ENCODE results near the gene ZNF816.
"Not testable (repeated sequence)": the region's sequence is repeated elsewhere in the genome, so short reads cannot be mapped to it uniquely, and the experiment has no call there.

Gene ZNF816
- long read RNA-seq, donor 1, partial matches to known transcripts: 0 of 4 reads
- long read RNA-seq, donor 1, other reads (novel, unspliced or antisense): 0 of 4 reads
- long read RNA-seq, donor 2, partial matches to known transcripts: 0 of 3 reads
- long read RNA-seq, donor 2, other reads (novel, unspliced or antisense): 0 of 3 reads
- long read RNA-seq, donor 3, partial matches to known transcripts: 0 of 2 reads
- long read RNA-seq, donor 3, other reads (novel, unspliced or antisense): 0 of 2 reads
- long read RNA-seq, donor 4, partial matches to known transcripts: 0 of 4 reads
- long read RNA-seq, donor 4, other reads (novel, unspliced or antisense): 0 of 4 reads
- long read RNA-seq, donor 5, partial matches to known transcripts: 0 of 1 reads
- long read RNA-seq, donor 5, other reads (novel, unspliced or antisense): 0 of 1 reads
- long read RNA-seq, donor 6, partial matches to known transcripts: 0 of 1 reads
- long read RNA-seq, donor 6, other reads (novel, unspliced or antisense): 0 of 1 reads
- long read RNA-seq, donor 7, partial matches to known transcripts: 0 of 4 reads
- long read RNA-seq, donor 7, other reads (novel, unspliced or antisense): 0 of 4 reads
- long read RNA-seq, donor 8, partial matches to known transcripts: 0 of 1 reads
- long read RNA-seq, donor 8, other reads (novel, unspliced or antisense): 0 of 1 reads

DNA sequence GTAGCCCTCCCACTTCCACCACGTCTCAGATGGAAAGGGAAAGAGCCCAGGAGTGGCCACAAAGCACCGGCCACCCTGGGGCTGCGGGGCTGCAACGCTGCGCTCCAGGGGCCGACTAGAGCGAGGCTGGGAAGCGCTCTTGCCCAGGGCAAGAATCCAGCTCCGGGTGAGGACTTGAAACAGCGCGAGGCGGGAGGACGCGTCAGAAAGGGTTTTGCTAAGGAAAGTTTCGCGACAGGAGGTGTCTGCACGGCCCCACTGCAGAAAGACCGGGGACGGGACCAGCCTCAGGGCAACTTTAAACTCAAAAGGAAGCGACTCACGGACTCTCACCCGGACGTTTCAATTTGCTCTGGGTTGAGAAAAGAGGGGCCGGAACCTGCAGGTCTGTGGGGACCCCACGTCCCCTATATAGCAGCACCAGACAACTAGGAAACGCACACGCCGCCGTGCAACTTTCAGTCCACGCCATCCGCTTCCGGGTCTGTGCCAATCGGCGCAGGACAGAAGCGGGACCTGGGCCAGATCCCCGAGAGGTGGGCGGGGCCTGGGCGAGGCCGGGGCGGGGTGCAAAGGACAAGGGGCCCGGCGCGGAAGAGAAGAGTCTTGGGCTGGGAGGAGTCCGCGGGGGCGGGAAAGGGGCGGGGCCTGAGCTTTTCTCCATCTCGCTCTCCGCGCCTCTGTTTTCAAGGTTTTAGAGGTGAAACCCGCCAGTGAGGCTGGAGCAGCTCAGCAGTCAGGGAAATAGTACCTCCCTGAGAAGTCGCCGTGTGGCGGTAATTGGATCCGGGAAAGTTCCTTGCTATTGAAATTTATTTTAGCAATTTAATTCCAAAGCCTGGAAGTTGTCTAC lies at the start of gene ZNF816:
TSS of gene ZNF816 (minus strand) at position 488 of the 853 bp plus-strand sequence. CDS start 6,792 bp downstream, outside the sequence.
- peak; percentile 87 for DNase-seq

DNA sequence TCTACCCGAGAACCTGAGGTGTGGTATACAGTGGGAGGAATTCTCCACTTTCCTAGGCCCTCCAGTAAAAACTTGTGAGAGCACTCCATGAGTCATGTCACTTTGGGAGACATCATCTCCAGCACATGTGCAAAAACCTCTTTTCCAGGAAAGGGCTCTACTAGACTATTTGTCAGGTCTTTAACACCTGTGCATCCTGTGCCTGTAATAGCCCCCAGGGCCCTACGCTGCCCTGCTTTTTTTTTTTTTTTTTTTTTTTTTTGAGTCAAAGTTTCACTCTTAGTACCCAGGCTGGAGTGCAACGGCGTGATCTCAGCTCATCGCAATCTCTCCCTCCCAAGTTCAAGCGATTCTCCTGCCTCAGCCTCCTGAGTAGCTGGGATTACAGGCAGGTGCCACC lies 49.3 kb upstream of the ZNF816 start:
- no peak for DNase-seq

DNA sequence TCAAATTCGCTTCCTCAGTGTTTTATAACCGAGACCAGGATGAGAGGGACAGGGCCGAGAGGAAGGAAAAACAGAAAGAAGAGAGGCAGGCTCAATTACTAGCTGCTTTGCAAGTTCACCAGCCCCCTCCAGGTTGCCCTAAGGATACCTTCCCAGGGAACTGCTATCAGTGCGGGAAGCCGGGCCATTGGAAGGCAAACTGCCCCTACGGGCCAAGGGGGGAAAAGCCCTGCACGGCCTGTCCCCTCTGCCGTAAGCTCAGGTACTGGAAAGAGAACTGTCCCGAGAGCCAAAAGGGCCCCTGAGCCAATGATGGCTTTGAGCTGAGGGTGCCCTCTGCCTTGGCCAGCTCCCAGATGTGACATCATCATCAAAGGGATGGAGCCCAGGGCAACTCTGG lies 47.8 kb upstream of the ZNF816 start:
- DNase-seq: no peak

DNA sequence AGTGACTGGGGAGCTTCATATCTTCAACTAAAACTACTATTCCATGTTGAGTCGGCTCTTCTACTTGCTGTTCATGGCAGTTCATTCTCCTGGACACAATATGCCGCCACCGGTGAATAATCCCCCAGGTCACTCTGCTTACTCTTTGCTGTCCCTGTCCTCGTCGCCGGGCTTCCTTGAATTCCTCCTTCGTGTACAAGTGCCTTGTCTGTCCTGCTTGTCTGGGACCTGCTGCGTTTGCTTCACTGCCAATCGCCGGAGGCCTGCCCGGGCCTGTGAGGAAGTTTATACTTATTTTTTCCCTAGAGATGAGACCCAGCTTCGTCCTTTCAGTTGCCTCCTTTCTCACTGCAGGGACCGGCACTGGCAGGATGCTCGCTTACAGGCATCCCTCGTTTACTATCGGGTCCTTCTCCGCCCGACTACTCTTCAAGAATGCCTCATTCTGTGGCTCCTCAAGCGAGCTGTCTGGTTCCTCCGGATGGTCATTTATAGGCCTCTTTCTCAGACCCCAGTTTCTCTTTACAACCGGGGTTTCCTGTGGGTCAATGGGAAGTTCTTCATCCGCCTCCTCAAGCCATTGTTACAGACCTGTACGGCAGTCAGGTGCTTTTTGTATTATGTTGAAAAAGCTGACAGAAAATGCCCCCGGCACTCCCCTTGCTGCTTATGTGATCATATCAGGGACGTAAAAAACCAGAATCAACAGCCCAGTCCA lies 45.5 kb upstream of the ZNF816 start:
- no peak for DNase-seq

DNA sequence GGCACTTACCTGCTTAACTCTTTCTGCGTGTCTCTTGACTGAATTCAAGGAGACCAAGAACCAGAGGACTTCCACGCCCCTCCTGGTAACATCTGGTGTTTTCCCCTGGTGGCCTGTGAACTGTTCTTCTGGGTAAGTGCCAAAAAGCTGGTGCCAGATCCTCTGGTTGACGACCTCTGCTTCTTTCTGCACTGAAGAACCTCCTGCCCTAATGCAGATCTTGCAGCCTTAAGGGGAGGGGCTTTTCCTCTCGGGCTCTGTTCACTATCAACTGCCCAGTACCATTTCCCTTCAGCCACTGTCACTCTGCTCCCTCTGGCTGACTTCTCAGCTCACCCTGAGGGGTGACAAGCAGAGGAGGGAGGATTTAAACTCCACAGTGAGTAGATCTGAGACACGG lies 44.9 kb upstream of the ZNF816 start:
- no peak for DNase-seq

DNA sequence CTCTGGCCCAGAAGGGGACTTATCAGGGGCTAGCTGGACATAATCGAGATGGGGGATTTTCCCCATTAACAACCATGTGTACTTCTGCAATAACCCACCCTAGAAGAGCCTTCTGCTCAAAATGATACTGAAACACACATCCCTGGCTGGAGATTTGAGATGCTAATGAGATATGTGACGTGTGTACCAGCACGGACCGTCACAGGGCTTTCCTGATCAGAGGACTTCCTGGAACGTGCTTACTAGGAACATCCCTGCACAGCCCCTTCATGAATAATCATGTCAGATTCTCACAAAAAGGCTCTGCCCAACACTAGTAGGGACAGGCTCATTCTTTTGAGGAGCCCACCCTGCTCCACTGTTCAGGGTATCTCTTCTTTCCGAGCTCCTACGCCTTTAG lies 44.5 kb upstream of the ZNF816 start:
- DNase-seq: no peak

DNA sequence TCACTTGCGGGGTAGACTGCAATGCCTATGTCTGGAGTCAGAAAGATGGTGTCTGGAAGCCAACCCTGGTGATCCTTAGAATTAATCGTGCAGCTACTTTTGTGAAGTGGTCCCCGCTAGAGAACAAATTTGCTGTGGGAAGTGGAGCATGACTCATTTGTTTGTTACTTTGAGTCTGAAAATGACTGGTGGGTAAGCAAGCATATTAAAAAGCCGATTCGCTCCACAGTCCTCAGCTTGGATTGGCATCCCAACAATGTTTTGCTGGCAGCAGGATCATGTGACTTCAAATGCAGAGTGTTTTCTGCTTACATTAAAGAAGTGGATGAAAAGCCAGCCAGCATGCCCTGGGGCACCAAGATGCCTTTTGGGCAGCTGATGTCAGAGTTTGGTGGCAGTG lies 41.6 kb upstream of the ZNF816 start:
- peak; percentile 11 for DNase-seq

DNA sequence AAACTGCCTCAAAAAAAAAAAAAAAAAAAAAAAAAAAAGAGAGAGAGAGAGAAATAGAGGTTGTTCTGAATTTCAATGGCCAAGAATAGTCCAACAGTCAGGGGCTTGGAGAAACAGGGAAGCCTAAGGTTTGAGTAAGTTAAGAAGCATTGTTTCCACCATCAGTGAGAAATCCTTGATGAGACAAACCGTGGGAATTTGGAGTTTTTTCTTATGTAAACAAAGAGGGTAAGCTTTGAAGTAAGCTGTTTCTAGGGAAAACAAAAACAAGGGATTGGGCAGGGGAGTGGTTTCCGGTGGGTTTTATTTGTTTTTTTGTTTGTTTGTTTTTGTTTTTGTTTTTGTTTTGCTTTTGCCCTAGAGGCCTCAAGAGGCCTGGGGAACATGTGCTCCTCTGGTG lies 39.8 kb upstream of the ZNF816 start:
- no peak for DNase-seq

DNA sequence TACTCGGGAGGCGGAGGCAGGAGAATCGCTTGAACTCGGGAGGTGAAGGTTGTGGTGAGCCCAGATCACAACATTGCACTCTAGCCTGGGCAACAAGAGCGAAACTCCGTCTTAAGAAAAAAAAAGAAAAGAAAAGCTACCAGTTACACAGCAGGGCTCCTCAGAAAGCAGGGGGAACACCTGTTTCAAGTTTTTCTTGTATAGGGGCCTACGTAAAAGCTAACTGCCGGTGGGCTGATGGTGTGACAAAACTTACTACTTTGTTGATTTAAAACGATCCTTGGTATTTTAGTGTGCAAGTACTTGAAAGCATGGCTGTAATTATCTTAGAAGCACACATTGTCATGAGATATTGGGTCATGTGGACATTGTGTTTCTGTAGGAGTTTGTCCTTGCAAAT lies 35.3 kb upstream of the ZNF816 start:
- no peak for DNase-seq

DNA sequence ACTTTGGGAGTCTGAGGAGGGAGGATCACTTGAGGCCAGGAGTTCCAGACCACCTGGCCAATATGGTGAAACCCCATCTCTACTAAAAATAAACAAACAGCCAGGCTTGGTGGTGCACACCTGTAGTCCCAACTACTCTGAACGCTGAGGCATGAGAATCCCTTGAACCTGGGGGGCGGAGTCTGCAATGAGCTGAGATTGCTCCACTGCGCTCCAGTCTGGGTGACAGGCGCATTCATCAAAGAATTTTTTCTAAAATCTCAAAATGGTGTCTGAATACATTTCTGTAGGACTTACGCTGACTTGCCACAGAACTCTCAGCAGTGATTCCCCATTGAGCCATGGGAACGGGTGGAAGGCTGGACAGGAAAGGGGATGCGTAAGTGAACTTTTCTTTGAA lies 33.0 kb upstream of the ZNF816 start:
- DNase-seq: no peak

DNA sequence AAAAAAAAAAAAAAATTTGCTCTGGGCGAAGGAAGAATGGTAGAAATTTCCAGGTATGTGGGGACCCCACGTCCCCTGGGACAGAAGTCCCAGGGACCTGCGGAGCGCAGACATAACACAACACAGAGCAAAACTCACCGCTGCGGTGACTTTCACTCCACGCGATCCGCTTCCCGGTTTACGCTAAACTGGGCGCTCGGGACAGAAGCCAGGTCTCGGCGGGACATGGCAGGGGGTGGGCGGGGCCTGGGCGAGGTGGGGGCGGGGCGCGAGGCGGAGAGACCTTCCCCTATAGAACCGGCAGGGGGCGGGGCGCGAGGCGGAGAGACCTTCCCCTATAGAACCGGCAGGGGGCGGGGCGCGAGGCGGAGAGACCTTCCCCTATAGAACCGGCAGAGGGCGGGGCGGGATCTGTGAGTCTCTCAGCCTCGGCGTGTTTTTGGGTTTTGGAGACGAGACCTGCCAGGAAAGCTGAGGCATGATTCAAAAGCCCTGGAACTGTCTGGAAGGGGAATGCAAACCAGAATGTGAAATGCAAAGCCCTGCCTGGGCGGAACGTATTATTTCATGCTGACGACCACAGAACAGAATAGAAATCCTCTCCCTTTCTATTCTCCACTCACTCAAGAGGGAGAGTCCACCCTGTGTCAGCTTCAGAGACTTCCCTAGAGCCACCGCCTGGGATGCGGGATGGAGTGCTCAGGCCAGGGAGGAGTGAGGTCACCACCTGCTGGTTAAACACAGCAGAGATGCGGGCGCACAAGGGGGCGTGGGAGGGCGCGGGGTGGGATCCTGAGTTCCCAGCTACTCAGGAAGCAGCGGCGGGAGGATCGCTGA lies 30.9 kb upstream of the ZNF816 start:
- DNase-seq: peak; percentile 78

DNA sequence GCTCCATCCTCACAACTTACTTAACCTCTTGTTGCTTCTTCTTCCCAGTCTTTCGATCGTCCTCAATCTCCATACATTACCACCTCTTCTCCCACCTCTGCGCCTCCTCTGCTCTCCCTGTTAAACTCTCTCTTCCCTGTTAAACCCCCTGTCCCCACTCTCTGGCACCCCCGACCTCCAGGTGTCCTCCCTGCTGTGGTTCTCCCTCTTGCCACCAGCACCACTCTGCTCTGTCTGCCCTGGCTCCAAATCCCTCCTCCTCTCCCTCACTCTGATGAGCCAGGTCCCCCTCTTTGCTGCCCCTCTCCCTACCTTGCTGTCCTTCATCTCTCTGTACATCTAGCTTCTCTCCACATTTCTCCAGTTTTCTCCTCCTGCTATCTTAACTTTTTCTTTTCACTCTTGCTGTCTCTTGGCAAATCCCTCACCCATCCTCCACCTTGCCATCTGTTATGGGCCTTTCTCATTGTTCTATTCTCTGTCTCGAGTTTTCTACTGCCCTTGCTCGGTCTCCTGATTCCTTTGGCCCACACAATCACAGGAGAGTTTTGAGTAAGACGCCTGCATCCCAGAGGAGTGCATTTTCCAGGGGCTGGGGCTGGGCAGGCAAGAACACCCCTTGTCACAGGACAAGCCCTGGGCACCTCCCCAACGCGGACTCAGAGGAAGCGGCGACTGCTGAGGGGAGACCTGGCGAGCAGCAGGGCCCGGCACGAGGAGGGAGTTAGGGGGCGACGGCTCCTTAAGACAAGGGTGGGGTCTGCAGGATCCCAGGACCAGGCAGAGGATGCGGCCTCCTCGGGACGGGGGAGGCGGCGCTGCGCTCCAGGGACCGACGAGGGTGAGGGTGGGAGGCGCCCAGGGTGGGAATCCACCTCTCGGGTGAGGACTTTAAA lies 29.7 kb upstream of the ZNF816 start:
- no peak for DNase-seq

DNA sequence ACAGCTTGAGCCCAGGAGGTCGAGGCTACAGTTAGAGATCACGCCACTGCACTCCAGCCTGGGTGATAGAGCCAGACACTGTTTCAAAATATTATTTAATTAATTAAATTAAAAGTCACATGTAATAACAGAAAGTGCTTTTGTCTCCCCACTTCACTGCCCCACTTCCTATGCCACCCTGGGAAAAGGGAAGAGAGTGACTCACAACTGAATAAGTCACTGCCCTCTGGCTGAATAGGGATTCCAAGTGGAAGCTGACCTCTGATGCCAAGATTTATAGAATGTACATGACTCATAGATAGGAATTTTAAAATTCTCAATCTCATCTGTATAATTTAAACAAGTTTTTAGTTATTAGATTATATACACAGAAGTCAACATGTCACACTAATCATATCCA lies 28.8 kb upstream of the ZNF816 start:
- no peak for DNase-seq

DNA sequence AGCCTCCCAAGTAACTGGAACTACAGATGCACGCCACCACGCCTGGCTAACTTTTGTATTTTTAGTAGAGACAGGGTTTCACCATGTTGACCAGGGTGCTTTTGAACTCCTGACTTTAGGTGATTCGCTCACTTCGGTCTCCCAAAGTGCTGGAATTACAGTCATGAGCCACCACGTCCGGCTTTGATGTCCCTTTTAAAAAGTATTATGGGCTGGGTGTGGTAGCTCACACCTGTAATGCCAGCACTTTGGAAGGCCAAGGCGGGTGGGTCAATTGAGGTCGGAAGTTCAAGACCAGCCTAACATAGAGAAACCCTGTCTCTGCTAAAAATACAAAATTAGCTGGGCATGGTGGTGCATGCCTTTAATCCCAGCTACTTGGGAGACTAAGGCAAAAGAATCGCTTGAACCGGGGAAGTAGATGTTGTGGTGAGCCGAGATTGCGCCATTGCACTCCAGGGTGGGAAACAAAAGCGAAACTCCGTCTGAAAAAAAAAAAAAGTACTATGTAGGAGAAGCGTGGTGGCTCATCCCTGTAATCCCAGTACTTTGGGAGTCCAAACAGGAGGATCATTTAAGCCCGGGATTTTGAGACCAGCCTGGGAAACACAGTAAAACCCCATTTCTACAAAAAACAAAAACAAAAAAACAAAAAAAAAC lies 28.2 kb upstream of the ZNF816 start:
- DNase-seq: no peak

DNA sequence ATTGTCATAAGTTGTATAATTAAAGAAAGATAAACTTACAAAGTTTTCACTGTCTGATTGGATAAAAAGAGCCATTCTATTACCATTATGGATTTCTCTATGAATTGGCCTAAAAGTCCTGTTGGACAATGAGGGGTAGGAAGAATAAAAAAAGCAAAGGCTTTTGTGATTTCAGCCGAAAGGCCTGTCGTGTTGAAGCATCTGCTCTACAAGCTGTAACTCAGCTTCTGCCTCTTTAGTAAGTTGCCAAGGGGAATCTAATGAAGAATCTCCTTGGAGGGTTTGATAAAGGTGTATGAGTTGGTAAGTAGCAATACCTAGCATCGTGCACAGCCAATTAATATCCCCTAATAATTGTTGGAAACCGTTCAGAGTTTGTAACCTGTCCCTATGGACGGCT lies 25.8 kb upstream of the ZNF816 start:
- no peak for DNase-seq

DNA sequence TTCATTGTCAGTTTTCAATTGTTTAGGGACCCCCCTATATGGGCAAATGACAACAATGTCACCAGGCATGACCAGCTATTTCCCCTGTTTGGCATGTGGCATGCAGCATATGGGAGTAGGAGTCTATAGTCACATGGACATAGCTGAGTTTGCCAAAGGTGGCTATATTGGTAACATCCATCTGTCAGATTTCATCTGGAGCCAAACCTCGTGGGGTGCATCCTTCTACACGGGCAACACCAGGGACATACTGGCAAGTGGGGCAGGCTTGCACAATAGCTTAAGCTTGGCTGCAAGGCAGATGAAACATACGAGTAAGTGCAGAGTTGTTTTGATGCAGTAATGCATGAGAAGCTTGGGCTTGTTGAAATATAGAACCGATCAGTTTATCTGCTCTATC lies 24.5 kb upstream of the ZNF816 start:
- no peak for DNase-seq

DNA sequence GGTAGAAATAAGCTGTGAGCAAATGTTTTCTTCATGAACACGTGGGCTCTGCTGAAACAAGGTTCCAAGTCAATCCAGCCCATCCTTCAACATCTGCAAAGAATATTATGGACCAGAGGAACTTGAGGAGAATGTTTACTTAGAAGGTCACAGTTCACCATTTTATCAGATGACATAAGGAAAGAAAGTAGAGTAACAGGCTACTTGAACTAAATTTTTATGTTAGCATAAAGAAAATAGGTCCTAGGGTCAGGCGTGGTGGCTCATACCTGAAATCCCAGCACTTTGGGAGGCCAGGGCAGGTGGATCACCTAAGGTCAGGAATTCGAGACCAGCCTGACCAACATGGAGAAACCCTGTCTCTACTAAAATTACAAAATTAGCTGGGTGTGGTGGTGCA lies 20.5 kb upstream of the ZNF816 start:
- not testable (repeated sequence) for DNase-seq

DNA sequence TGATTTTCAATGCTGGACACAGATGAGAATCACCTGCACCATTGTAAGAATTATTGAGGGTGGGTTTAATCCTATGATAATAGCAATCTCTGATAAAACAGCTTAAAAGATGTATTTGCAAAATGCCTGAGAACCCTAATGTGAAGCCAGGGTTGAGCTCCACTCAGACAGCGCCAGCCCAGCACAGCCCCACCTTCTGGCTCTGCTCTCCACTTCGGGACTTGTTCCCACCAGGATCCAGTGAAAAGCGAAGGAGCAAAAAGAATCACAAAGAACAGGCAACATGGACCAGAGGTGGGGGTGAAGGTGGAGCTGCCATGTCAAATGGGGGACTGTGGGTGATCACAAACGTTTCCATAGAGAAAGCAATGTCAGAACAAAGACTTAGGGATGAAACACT lies 18.6 kb upstream of the ZNF816 start:
- DNase-seq: no peak

DNA sequence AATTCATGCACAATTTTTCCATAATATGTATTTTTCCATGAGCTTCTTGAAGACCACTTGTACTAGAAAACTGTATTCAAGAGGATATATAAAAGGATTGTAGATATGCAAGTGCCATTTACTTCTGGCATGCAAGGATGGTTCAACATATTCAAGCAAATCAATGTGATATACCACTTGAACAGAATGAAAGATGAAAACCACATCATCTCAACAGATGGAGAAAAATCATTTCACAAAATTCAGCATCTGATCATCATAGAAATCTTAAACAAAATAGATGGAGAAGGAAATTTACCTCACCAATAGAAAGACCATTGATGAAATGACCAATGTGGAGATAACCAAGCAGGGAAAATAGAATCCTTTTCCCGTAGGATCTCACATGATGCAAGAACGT lies 5.1 kb upstream of the ZNF816 start:
- DNase-seq: no peak

DNA sequence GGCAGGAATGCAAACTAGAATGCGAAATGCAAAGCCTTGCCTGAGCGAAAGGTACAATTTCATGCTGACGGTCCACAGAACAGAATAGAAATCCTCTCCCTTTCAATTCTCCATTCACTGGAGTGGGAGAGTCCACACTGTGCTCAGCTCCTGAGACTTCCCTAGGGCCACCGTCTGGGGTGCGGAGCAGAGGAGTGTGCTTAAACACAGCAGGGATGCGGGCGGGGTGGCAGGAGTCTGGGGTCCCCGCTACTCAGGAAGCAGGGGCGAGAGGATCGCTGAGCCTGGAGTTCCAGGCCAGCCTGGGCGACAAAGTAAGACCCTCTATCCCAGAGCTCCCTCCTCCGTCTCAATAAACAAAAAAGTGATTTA lies 552 bp upstream of the ZNF816 start:
- peak; percentile 81 for DNase-seq

Measured in right kidney (tissue), 9 donors.